Right renal pelvis (tissue), 4 donors: ENCODE measurements around the gene GMNN. TPM values are rescaled to one million over a fixed set of nuclear protein-coding genes. Genes with fewer than 3 reads are reported as not detected.

ENCODE experiments used
- polyA plus RNA-seq, 4 donors: library from polyadenylated mRNA; unstranded; fragments of 120-200 nt; gene quantifications; one replicate each; pipeline ENCODE4 v1.2.1, GENCODE V29; 2013; ENCODE audit not compliant: insufficient read length in 4 of 4

The GMNN gene
- polyA plus RNA-seq, 4 donors: 56.6 to 62.3 (median 58.9) TPM

Other genes starting within 250 kb of the GMNN start
- under 1 TPM; 0.25 to 0.39 (median 0.33) TPM for gene KIAA0319, start 128.7 kb upstream of the GMNN start, polyA plus RNA-seq
- 10 to 100 TPM; 61.1 to 72.4 (median 67.9) TPM for gene TDP2, start 108.0 kb upstream of the GMNN start, polyA plus RNA-seq
- 10 to 100 TPM; 36.5 to 45.0 (median 43.0) TPM for gene ACOT13, start 107.9 kb upstream of the GMNN start, polyA plus RNA-seq
- 100 to 1,000 TPM; 125 to 155 (median 140) TPM for gene C6orf62, start 55.8 kb upstream of the GMNN start, polyA plus RNA-seq
- under 1 TPM in 1 of 4 donors, not detected in 3; 0.09 TPM for gene ARMH2, start 24.0 kb downstream of the GMNN start, polyA plus RNA-seq
- 1 to 10 TPM; 6.2 to 9.0 (median 8.0) TPM for gene RIPOR2, start 161.0 kb downstream of the GMNN start, polyA plus RNA-seq